Midbrain (tissue), 1 donor: Measurements from ENCODE around the gene TUB.

Experiments
- DNase-seq: peaks from one replicate; lab custom pipeline; 2025; lab: John Stamatoyannopoulos, UW

TUB gene

DNA sequence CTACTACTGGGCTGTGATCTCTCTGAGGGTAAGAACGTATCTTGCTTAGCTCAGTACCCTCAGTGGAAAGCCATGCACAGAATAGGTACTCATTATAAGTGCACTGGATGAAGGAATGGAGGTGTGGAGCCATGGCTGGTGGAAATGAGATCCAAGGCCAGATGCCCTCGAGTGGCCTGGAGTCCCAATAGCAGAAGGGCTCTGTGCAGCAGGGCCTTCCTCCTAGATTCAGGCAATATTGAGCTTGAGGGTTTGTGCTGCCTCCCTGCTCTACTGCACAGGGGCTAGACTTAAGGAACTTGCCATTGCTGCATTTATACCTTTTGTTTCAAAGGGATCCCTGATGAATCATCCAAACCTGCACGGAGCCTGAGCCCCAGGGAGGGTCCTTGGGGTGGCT, 33.6 kb upstream of the TUB start:
- DNase-seq: no peak

DNA sequence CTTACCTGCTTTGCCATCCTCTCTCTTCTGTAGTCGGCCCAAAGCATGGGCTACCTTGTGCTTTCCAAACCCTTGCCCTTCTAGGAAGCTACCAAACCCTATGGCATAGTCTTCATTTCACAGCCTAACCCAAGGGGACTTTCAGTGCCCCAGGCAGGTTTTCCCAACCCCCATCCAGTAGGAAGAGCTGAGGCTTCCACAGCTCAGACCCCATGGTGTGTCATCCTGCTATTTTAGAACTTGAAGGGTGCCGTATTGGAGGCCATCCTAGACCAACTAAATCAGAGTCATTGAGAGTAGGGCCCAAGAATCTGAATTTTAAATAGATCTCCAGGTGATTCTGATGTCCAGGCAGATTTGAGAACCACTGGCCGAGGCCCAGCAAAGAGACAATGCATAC, 31.9 kb upstream of the TUB start:
- DNase-seq: no peak

DNA sequence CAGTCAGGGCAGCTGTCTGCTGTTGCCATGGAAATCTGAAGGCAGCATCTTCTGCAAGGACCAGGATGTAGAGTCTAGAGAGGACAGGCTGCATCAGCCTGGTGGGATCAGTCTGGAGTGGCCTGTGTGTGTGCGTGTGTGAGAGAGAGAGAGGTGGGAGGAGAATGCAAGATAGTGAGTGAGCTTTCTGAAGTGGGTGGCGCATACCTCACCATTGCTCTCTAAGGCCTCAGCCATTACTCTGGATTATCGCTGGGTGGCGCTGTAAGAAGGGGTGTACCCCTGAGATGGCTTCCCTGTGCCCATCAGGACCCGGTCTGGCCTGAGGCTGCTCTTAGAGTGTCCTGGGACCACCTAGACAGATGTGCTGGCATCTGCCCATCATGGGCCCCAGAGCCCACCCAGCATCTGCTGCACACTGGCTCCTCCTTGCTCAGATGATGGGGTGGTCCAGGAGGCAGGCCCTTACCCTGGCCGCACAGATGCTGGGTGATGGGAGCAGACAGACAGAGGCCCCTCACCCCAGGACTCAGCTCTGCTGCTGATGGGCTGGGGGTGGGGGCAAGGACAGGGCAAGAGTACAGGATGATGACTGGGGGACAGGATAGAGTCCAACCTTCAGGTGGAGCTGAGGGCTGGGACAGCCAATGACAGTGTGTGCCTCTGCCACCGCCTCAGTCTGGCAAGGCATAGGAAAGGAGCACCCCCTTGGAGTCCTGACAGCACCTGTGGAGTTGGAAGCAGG, 25.7 kb upstream of the TUB start:
- no peak for DNase-seq

DNA sequence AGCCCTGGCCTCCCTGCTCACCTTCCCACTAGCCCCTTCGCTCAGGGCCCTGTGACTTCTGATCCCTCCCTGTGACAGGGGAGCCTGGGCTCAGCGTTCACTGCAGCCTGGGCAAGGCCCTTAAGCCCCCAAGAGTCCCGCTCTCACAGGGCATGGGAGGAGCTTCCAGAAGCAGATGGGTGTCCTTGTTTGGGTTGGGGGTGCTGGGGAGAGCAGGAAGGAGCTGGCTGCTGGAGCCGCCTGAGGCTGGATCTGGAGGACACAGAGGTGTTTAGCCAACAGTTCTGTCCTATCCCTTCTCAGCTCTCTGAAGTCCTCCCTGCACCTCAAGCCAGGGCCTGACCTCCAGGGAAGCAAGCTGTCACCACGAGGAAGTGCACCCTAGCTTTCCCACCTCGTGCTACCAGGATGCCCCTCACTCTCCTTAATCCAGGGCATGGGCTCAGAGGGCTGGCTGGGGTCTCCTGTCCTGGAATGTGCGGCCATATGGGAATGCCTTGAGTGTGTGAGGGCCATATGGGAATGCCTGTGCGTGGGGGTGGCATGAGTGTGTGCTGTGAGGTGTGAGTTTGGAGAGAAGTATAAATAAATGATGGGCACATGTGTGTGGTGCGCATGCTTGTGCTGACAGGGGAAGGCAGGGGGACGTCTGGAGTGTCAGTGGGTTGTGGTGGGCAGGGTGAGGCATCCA, 25.0 kb upstream of the TUB start:
- no peak for DNase-seq

DNA sequence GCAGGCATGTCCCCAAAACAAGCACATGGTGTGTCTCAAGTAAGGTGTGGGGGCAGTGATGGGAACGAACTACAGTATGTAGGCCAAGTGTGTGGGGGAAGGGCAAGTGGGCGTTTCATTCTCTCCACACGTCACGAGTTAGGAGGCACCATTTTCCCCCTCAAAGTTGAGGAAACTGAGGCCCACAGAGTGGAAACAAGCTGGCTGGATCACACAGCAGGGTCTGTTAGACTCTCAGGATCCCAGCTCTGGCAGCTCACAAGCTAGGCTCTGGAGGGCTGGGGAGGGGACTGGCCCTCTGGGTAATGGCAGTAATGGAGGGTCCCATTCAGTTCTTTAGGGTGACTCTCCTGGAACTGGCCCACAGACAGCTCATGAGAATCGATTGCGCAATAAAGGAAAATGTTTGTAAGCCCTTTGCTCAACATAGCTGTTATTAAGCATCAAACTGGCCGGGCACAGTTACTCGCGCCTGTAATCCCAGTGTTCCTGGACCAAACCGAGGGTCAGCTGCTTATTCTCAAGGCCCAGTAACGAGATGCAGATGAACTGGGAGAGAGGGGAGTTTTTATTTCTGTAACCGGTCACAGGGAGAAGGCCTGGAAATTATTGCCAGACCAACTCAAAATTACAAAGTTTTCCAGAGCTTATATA, 24.1 kb upstream of the TUB start:
- DNase-seq: peak; percentile 12

DNA sequence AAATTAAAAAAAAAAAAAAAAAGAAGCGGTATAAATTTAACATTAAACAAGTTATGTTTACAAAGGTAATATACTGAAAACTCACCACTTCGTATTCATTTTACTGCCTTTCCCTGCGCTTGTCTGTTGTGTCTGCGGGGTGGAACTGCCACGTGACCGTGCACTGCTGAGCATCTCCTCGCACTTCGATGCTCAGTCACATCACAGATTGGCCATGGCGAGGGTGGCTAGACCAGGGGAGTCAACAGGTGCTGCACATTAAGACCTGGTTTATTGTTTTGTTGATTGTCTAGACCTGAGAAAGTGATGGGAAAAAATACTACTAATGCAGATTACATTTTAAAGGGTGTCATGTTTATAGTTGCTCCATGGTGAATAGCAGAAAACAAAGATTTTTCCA, 22.8 kb upstream of the TUB start:
- no peak for DNase-seq

DNA sequence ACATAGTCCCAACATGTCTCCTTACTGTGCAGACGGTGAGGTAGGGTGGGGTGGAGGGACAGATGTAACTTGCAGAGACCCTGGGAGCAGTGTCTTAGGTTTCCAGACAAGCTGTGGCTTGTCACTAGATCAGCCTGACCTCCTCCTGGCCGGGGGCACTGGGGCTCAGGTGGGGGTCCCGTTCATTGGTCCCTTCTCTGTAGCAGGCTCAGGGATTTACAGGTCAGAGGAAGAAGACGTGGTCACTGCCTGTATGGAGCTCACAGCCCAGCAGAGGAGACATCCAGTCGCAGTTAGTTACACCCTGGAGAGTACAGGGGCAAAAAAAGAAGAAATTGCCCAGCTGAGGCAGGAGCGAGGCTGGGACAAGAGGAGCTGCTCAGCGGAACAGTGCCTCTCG, 22.0 kb upstream of the TUB start:
- no peak for DNase-seq

DNA sequence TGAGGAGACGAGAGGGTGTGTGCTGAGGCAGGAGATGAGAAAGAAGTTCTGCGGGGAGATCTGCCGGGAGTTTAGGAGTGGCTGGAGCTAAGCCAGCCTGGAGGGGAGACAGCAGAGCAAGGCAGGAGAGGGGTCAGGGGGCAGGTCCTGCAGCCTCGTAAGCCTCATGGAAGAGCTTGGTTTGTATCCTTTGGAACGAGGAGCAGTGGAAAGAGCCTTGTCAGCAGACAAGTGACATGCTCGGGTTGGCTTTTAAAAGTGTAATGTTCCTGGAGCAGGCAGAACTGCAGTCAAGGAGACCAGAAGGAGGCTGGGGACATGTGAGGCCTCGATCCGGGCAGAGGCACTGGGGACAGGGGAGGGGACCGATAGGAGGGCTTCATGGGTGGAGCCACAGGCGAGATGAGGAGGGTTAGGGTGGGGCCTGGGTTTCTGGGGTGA, 21.4 kb upstream of the TUB start:
- DNase-seq: no peak

DNA sequence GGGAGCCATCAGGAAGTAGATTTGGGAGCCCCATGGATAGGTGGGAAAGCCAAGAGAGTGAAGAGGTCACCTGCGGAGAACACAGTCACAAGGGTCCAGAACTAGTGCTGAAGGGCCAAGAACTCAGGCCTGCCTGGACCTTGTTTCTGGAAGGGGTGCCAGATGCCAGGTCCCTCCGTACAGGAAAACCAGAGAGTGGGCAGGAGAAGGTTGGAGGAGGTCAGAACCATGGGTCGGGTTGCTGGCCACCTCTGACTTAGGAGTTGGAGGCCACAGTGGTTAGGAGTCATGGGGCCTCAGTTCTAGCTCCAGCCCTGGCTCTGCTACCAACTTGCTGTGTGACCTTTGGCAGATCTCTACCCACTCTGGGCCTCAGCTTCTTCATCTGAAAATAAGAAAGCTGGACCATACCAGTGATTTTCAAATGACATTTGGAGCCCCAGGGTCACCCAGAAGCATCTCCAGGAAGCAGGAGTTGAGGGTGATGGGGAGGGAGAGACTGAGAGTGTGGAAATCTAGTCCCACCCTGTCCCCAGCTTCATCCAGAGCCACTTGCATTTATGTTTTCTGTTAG, 20.8 kb upstream of the TUB start:
- DNase-seq: no peak

DNA sequence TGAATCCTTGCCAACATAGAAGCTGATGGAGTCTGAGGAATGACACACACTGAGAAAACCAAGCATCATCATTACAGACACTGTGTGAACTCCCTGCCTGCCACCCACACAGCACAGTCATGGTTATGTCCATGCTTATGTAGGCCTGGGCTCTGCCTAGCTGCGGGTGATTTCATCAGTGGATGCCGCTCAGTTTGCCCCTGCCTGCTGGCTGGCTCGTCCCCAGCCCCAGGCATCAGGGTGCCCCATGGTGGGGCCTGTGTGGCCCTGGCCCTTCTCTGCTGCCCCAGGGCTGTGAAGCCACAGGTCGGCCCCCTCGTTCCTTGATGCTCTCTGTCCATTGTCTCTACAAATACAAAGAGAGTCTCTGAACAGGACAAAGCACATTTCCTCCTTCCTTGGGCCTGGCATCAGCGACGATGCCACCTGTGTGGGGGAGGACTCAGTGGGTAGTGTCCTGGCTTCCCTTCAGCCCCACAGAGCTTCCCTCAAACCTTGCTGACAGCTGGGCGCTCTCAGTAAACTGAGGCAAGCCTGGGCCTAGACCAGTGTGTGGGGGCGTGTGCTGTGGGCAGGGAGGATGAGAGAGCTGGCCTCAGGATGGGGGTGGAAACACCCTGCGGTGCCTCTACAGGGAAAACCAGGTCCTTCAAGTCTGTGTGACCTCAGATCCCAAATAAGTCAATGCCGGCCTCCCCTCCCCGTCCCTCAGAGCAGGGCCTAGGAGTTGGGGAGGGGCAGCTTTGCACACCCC, 20.0 kb upstream of the TUB start:
- no peak for DNase-seq

DNA sequence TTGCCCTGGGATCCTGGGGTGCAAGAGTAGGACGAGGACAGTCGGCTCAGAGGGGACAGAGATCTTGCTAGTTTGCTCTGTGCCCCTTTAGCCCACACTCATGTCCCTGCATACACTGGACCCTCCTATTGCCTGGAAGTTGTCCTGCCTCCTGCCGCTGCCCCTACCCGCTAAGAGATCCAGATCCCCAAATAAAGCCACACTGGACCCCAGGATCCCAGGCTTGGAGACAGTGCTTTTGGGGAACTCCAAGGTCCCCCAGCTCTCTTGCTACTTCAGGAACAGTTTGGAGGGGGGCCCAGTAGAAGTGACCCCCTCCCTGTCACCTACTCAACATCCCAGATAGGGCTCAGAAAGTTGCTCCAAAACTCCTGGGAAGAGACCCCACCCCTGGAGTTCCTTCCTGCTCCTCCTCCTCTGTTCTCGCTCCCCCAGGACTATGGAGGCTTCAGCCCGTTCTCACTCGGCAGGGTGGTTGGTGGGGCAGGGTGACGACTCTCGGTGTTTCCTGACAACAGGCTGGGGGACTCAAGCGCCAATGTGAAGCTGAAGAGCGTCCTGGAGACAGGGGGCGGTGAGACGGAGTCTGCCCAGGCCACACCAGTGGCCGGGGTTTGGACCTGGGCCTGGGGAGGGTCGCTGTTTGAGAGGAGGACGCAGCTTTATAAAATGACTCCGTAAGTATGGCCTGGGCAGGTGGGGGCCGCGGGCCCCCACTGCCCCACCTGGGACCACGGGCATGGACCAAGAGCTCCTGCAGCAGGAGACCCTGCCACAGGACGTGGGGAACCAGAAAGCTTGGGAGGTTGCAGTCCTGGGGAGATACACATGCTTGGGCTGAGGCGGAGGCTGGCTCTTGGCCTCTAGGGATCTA, 19.2 kb upstream of the TUB start:
- no peak for DNase-seq

DNA sequence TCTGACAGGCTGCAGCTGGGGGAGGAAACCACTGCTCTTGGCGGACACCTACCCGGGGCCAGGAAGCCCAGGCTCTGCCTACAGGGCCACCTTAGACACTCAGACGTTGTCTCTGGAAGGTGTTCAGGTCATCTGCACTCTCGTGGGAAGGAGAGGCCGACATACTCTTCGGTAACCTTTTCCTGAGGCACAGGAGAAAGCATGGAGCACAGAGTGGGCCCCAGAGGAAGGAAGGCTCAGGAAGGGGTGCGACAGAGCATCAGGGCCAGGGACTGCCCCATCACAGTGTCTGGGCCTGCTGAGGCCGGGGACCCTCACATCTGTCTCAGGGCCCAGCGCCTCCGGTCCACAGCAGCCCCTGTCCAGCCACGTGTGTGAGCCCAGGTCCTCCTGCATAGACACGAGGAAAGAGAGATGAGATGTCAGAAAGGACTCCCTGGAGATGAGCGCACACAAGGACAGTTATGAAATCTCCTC, 18.2 kb upstream of the TUB start:
- DNase-seq: no peak

DNA sequence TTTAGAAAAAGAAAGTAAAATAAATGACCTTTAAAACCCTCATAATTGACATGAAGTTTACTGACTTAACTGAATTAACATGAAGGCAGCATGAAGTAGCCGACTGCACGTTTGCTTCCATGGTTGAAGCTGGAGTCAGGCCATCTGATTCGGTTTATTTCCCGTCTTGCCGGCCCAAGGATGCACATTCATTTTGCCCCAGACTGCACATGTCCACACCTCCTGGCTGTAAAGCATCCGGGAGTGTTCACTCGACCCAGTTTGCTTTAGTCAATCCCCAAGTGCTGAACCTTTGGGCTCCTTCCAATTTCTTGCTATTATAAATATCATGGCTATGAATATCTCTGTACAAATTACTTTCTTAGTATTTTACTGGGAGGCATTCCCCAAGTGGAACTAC, 17.7 kb upstream of the TUB start:
- no peak for DNase-seq

DNA sequence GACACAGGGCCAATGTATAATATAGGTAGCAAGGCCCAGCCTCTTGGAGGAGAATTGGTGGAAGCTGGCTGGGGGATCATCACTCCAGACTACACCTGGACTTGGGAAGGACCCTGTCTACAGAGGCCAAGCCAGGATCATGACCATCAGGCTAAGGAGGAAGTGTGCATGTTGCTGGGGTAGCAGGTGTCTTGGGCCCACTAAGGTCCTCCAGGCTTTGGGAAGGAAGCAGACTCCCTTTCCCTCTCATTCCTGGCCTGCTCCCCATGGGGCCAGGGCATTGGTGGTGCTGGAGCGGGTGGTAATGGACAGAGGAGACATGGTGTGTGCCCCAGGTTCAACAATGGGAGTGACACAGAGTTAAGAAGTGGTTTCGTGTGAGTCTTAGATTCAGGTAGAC, 16.0 kb upstream of the TUB start:
- DNase-seq: no peak

DNA sequence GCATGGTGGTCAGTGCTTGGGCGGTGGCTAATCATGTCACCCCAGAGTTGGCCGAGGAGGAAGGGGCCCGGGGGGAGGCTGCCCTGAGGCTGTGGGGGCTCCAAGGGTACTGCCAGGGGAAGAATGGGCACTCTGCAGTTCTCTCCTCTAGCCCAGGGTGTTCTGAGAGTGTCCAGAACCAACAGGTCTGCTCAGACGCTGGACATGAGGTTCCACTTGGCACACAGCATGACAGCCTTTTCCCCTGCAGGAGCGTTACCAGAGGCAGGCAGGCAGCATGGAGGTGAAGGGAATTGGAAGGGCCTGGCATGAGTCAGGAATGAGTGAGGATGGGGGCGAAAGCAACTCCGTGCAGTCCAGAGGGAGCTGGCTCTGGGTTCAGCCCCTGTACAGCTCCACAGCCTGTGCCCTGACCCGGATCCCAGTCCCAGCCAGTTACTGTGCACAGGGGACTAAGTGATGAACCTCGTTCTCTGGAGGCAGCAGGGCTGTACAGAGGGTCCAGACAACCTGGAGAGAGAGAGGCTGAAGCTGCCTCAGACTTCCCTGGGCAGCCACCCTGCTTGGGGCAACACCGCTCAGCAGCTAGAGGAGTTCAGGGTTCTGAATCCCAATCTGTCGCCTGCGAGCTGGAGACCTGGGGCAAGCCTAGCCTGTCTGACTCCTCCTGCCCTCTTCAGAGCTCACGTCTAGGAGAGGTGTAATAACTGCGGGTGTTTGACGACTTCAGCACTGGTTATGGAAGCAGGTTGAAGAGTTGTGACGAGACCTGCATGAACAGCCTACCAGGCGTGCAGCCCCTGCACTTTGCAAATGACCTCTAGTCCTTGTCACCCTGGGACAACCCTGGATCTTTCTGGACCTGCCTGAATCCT, 14.7 kb upstream of the TUB start:
- DNase-seq: no peak

DNA sequence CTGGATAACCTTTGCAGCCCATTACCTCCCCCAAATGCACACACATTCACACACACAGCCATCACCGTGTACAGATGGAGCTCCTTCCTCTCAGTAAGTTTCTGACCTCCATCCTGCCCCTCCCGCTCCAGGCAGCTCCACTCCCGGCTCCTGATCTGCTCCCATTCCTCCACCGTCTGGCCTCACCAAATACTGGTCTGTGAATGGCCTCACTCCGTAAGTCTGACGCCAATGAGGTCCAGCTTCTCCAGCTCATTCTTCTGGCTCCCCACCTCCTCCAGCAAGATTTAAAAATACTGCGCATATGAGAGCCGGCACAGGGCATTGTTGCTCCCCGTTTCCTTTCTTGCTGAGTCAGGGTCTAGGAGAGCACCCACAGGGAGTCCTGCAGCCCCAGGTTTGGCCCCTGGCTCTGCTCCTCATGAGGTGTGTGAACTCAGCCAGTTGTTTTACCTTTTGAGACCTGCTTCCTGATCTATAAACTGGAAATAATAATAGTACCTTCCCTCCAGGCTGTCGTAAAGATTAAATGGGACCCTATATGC, 14.0 kb upstream of the TUB start:
- DNase-seq: no peak

DNA sequence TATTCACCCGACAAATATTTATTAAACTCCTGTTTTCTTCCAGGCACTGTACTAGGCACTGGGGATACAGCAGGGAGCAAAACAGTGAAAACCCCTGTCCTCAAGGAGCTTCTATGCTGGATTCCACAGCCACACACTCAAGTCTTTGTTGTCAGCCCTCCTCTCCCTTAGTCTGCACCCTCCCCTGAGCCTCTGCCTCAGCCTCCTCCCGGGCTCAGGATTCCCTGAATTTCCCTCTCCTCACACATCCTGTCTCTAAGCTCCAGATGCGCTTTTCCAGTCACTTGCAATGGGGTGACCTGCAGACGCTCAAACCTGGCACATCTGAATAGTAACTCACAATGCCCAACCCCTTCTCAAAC, 13.5 kb upstream of the TUB start:
- no peak for DNase-seq

DNA sequence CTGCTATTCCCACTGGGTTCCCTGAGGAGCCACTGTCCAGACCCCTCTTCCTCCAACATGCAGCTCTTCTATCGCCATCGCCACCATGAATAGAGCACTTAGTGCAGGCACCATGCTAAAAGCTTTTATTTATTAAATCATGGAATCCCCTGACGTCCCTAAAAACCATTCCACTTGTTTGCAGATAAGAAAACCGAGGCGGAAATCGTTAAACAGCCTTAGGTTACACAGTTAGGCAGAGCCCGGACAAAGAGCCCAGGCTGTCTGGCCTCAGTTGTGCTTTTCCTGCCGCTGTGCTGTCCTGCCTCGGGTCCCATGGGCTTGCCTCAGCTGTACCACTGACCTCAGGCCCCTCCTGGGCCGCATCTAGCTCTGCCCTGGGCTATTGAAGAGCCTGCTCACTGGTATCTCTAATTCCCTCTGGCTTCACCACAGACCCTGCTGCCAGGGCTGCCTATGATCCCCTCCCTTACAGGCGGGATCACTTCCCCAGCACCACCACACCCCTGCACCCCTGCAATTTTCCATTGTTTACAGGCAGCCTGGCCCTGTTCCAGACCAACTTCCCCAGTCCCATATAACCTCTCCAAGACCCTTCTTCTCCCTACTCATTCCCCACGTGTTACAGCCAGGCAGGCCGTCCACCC, 13.0 kb upstream of the TUB start:
- no peak for DNase-seq

DNA sequence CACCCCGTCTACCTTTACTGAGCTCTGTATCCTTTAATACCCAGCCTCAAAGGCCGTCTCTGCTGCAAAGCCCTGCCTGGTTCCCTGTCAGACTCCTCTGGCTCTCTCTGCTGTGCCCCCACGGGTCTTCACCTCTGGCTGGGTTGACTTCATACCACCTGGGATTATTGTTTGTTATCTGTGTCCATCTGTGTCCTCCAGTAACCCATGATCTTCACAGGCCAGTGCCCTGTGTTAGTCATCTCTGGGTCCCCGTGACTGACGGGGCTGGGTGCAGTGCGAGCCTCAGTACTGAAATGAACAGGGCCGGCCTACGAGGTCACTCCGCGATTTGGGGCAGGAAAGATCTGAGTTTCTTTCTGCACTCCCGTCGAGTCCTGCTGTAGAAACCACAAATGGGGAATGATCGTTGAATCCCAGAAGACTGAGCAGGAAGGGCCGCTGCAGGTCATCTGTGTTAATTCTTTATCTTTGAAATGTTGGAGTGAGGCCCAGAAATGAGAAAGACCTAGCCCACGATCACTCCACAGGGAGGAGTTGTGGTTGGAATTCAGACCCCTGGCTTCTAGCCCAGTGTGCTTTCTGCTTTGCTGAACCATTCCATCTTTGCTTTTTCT, 12.3 kb upstream of the TUB start:
- peak; percentile 9 for DNase-seq
